ENCODE data around the gene TPPP.

DNA sequence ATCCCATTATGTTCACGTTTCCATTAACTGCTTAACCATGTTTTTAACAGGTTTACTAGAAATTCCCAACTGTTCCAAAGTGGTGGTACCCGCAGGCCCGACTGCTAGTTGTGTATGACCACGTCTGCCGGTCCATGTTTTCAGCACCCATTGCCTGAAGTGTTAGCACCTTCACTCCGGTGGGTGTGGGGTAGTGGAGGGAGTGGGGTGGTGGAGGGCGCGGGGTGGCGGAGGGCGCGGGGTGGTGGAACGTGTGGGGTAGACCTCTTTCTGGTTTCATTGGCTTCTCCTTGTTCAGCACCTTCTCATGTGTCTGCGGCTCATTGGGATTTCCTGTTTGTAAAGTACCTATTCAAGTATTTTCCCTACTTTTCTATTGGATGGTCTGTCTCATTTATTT is 37.7 kb downstream of the TPPP start:
- TF ChIP-seq POLR2A (IDR thresholded peaks at IDR 0.05; ENCODE audit: extremely low read depth, insufficient read length) = no peak
- TF ChIP-seq, protein P1, sequence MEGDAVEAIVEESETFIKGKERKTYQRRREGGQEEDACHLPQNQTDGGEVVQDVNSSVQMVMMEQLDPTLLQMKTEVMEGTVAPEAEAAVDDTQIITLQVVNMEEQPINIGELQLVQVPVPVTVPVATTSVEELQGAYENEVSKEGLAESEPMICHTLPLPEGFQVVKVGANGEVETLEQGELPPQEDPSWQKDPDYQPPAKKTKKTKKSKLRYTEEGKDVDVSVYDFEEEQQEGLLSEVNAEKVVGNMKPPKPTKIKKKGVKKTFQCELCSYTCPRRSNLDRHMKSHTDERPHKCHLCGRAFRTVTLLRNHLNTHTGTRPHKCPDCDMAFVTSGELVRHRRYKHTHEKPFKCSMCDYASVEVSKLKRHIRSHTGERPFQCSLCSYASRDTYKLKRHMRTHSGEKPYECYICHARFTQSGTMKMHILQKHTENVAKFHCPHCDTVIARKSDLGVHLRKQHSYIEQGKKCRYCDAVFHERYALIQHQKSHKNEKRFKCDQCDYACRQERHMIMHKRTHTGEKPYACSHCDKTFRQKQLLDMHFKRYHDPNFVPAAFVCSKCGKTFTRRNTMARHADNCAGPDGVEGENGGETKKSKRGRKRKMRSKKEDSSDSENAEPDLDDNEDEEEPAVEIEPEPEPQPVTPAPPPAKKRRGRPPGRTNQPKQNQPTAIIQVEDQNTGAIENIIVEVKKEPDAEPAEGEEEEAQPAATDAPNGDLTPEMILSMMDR (IDR thresholded peaks at IDR 0.05; ENCODE audit: low read depth, low read length) = no peak
